A673 (cell line): ENCODE data around the gene PIEZO1. TPM values are rescaled to one million over a fixed set of nuclear protein-coding genes. Genes with fewer than 3 reads are reported as not detected.

Source experiments
- BruUV-seq: library from RNA; stranded (reverse); fragments of 400-500 nt; replicated peaks from 2 replicates; lab custom pipeline; 2021; lab: Mats Ljungman, UMichigan
- CTCF ChIA-PET: fragments of 300-600 bp; sonication (Branson Sonifier 250); formaldehyde crosslinking; loops from one replicate; lab custom pipeline; 2022; ENCODE audit warnings: antibody characterized with exemption; lab: Charles Lee
- POLR2A ChIA-PET: fragments of 300-600 bp; sonication (Branson Sonifier 250); formaldehyde crosslinking; loops from one replicate; lab custom pipeline; 2022; ENCODE audit warnings: antibody characterized with exemption; ENCODE audit not compliant: low non-redundant PET; lab: Charles Lee
- DNase-seq: peaks from one replicate; pipeline ENCODE4 v3.0.0-alpha.2; 2015; ENCODE audit warnings: low spot score
- H3K27ac ChIP-seq: fragments of 200-600 bp; sonication (generic); 2 replicates; pipeline ENCODE4 v1.5.1; 2016; ENCODE audit warnings: mixed run types, low read depth, mild to moderate bottlenecking, mixed read lengths, antibody characterized with exemption, low read length; ENCODE audit not compliant: poor library complexity, severe bottlenecking
- H3K27me3 ChIP-seq: fragments of 200-600 bp; sonication (generic); replicated peaks from 2 replicates; pipeline ENCODE4 v1.6.1; 2017; ENCODE audit warnings: mixed run types, low read depth, mild to moderate bottlenecking, mixed read lengths, antibody characterized with exemption, low read length; ENCODE audit not compliant: insufficient read depth, poor library complexity
- H3K36me3 ChIP-seq: fragments of 200-600 bp; sonication (generic); 2 replicates; pipeline ENCODE4 v1.6.1; 2016; ENCODE audit warnings: mixed run types, mild to moderate bottlenecking, mixed read lengths, antibody characterized with exemption, low read length; ENCODE audit not compliant: insufficient read depth, poor library complexity, severe bottlenecking
- H3K4me1 ChIP-seq: fragments of 200-600 bp; sonication (generic); 2 replicates; pipeline ENCODE4 v1.6.1; 2017; ENCODE audit warnings: mixed run types, mild to moderate bottlenecking, mixed read lengths, antibody characterized with exemption, low read length; ENCODE audit not compliant: insufficient read depth, poor library complexity, severe bottlenecking
- H3K4me3 ChIP-seq: fragments of 200-600 bp; sonication (generic); 2 replicates; pipeline ENCODE4 v1.5.1; 2016; ENCODE audit warnings: low read depth, mixed run types, mild to moderate bottlenecking, mixed read lengths, low read length; ENCODE audit not compliant: poor library complexity, severe bottlenecking
- H3K9me3 ChIP-seq: fragments of 200-600 bp; sonication (generic); 2 replicates; pipeline ENCODE4 v1.6.1; 2016; ENCODE audit warnings: mixed run types, low read depth, mild to moderate bottlenecking, mixed read lengths, antibody characterized with exemption, low read length; ENCODE audit not compliant: poor library complexity, severe bottlenecking
- EZH2 ChIP-seq: fragments of 200-600 bp; sonication (generic); IDR thresholded peaks from 2 replicates; pipeline ENCODE4 v1.6.1; 2017; ENCODE audit warnings: borderline replicate concordance, low read depth, mild to moderate bottlenecking, mixed read lengths, antibody characterized with exemption, low read length; ENCODE audit not compliant: poor library complexity, severe bottlenecking
- intact Hi-C: fragments of 100-400 bp; cut with micrococcal nuclease; formaldehyde crosslinking; loops from one replicate; pipeline ENCODE4 v1.10.0; 2022; ENCODE audit not compliant: unreplicated experiment
- total RNA-seq: library from RNA; stranded (reverse); gene quantifications from 2 replicates; pipeline ENCODE4 v1.2.3, GENCODE V29; 2021
- TF ChIP-seq, protein P1 (sequence below): fragments of 300-800, 200-600 bp; sonication (generic); conservative IDR thresholded peaks from 2 replicates; pipeline ENCODE4 v1.5.1; 2017; ENCODE audit warnings: low read depth, mild to moderate bottlenecking, antibody characterized with exemption, low read length, moderate library complexity, mixed read lengths

PIEZO1 gene
- total RNA-seq, 1 experiment from 2014 or later = 174 TPM

DNA sequence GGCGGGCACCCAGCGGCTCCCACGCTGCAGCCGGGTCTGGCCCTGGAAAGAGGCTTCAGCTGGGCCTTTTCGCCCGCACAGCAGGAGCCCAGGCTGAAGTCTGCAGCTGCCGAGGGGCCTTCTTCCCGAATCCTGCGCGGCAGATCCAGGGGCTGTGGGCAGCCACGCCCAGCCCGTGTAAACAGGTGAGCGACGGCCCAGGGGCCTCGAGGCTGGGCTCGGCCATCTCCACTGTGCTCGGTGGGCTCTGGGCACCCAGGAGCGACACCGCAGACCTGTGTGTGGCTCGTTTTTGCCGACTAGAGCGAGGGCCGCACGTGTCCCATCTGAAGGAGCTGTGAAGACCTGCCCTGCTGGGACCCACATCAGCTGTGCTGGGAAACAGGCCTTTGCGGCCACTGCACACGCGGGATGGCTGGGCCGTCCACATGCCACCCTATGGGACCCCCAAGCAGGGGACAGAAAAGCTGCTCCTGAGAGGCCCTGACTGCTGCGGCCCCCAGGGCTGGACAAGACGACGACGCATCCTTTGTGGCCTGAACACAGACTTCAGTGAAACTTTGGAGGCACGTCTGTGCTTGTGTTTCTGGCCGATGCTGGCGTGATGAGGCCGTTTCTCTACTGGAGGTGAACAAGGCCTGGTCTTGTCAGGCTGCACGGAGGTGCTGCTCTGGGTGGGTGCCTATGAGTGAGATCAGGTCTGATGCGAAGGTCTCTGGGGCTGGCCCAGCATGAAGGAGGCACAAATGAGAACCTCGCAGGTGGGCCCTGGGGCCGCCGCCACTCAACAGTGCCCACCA, 31.9 kb upstream of the PIEZO1 start:
- Histone ChIP-seq H3K27me3 (no peaks in the 10 kb centered on the region), H3K27ac (no peak overlapping the region), H3K4me3 (no peak overlapping the region), H3K36me3 (no peaks in the 10 kb centered on the region), H3K4me1 (no peaks in the 10 kb centered on the region), H3K9me3 (no peaks in the 10 kb centered on the region)
- DNase-seq = no peak
- BruUV-seq = no TSS peak
- ChIA-PET POLR2A (no interaction called here), CTCF (no interaction called here)
- no peak for TF ChIP-seq EZH2
- TF ChIP-seq, protein P1, sequence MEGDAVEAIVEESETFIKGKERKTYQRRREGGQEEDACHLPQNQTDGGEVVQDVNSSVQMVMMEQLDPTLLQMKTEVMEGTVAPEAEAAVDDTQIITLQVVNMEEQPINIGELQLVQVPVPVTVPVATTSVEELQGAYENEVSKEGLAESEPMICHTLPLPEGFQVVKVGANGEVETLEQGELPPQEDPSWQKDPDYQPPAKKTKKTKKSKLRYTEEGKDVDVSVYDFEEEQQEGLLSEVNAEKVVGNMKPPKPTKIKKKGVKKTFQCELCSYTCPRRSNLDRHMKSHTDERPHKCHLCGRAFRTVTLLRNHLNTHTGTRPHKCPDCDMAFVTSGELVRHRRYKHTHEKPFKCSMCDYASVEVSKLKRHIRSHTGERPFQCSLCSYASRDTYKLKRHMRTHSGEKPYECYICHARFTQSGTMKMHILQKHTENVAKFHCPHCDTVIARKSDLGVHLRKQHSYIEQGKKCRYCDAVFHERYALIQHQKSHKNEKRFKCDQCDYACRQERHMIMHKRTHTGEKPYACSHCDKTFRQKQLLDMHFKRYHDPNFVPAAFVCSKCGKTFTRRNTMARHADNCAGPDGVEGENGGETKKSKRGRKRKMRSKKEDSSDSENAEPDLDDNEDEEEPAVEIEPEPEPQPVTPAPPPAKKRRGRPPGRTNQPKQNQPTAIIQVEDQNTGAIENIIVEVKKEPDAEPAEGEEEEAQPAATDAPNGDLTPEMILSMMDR = no peak
- intact Hi-C loops = loop anchor here (1.0 kb wide), 1 partner anchor 399 kb away; no protein-coding TSS in a partner anchor

DNA sequence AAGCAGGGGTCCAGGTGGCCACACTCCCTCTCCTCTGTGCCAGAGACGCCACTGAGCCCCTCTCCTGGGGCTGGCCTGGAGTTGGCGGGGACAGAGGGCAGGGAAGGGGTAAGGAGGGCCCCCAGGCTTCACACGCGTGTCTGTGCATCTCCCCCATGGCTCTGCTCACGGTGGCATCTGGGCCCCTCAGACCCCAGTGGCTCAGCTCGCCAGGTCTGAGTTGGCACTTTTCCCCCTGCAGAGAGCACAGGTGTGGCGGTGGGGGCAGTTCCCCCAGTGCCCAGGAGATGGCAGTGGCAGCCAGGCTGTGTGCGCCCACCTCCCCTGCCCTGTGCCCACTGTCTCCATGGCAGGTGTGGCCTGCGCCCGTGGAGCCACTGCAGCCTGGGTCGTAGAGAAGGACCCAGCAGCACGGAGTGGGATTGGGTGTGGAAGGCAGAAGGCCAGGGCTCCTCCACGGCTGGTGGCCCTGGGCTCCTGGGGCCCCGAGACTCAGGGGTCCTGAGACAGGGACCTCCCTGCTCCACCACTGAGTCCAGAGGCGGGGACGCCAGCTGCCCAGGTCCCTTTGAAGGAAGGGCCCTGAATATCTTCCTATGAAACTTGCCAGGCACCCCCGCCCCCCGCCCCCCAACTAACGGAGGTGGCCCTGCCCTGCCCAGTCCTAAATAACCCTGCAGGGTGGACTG, 31.0 kb upstream of the PIEZO1 start:
- CTCF ChIA-PET = no interaction called here
- POLR2A ChIA-PET = no interaction called here
- peak; percentile 50 for DNase-seq
- TF ChIP-seq, protein P1 = peak; percentile 82
- TF ChIP-seq EZH2 = no peak
- no TSS peak for BruUV-seq
- intact Hi-C loops = loop anchor here (1.0 kb wide), 1 partner anchor 400 kb away; no protein-coding TSS in a partner anchor
- no peaks in the 10 kb centered on the region for H3K27me3 ChIP-seq
- H3K36me3 ChIP-seq = no peaks in the 10 kb centered on the region
- no peak overlapping the region for H3K27ac ChIP-seq
- H3K4me1 ChIP-seq = no peaks in the 10 kb centered on the region
- H3K9me3 ChIP-seq = no peaks in the 10 kb centered on the region
- no peak overlapping the region for H3K4me3 ChIP-seq

DNA sequence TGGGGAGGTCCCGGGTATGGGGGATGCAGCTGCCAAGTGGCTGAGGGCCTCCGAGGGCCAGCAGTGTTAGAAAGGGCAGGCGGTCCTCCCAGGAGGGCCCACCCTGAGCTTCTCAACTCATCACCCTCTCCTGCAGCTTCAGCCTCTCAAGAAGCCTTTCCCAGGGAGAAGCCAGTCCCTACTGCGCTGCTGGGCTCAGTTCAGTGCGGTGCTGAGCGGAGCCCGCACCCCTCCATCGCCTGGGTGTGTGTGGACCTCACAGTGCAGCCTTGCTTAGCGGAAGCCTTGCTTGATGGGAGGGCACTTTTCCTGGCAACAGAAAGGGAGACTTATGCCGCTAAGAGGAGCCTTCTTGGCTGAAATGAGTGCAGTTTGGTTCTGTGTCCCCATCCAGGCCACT, 30.2 kb upstream of the PIEZO1 start:
- Histone ChIP-seq H3K27ac (no peak overlapping the region), H3K4me3 (no peak overlapping the region), H3K4me1 (peaks cover 4% of the 10 kb centered on the region), H3K9me3 (no peaks in the 10 kb centered on the region), H3K27me3 (no peaks in the 10 kb centered on the region), H3K36me3 (peaks cover under 1% of the 10 kb centered on the region)
- intact Hi-C loops = no loop called here
- no peak for DNase-seq
- BruUV-seq = no TSS peak
- POLR2A ChIA-PET = no interaction called here
- TF ChIP-seq, protein P1 = no peak
- no peak for TF ChIP-seq EZH2
- CTCF ChIA-PET = no interaction called here
